ENCODE results near the gene GRAMD1C. TPM values are rescaled to one million over a fixed set of nuclear protein-coding genes. Genes with fewer than 3 reads are reported as not detected.

GRAMD1C gene
- total and polyA plus RNA-seq, 2 of the 13 experiments (the other 11 are each of a cell fraction or from before 2014, with no cell fraction given), result 0.45 TPM; not detected in 1

- Histone ChIP-seq H3K4me3 (replicated peaks in 1 of 3; ENCODE audit: insufficient read depth in 1 of 3, low read depth in 2 of 3, low read length in 3 of 3) (peak overlapping the region in 1 of 3 experiments; percentile 16; a peak in 1 of 6 replicates), H4K20me1 (ENCODE audit: insufficient read depth, low read length) (no peaks in the 10 kb centered on the region), H2AFZ (ENCODE audit: low read length) (peak overlapping the region; percentile 15), H3K4me1 (ENCODE audit: insufficient read depth, low read length) (peaks cover 55% of the 10 kb centered on the region), H3K4me2 (ENCODE audit: low read depth, low read length) (peak overlapping the region; percentile 27; the same call in 1 of the 2 replicates), H3K27ac (ENCODE audit: extremely low read length, insufficient read depth, low read length) (no peak overlapping the region), H3K79me2 (ENCODE audit: insufficient read depth, low read length) (no peaks in the 10 kb centered on the region), H3K9ac (ENCODE audit: insufficient read depth, low read depth, low read length) (no peak overlapping the region), H3K9me3 (ENCODE audit: low read length) (no peaks in the 10 kb centered on the region), H3K36me3 (replicated peaks in 1 of 2; ENCODE audit: control insufficient read depth in 1 of 2, insufficient read depth in 2 of 2, low read length in 2 of 2) (no peaks in the 10 kb centered on the region), H3K27me3 (ENCODE audit: control insufficient read depth in 1 of 2, insufficient read depth in 2 of 2, low read length in 2 of 2) (no peaks in the 10 kb centered on the region; a peak in 1 of 5 replicates)
- intact Hi-C loops (cut with micrococcal nuclease; ENCODE audit: unreplicated experiment), result no loop called here
- peak; percentile 42 for DNase-seq (ENCODE audit: low spot score)
- WGBS (ENCODE audit: low lambda C conversion rate), result 38% methylated on average over 5 of the region's 5 CpGs
- in situ Hi-C loops (cut with HindIII; ENCODE audit: extremely low pct_ligation_motif_present, low pct_unique_long_range_greater_than_20kb), result loop anchor here (10.0 kb wide), 1 partner anchor 88 kb away; the partner anchor contains the start of genes ATP6V1A and NAA50
- CTCF ChIA-PET (ENCODE audit: low intra/inter-chr PET ratio, low total read pairs), result no interaction called here
- ATAC-seq, result peak; percentile 28
- BruUV-seq (replicated peaks), result no TSS peak
- no peak for FAIRE-seq
- POLR2A ChIA-PET, result no interaction called here
- no peak for TF ChIP-seq SIN3A (IDR thresholded peaks at IDR 0.05; ENCODE audit: borderline replicate concordance, low read depth, low read length)
- TF ChIP-seq ZNF687 (CRISPR knock-in tag; IDR thresholded peaks at IDR 0.05), result no peak
- TF ChIP-seq NFIB (CRISPR knock-in tag; IDR thresholded peaks at IDR 0.05; ENCODE audit: borderline replicate concordance), result no peak
- TF ChIP-seq AHR (CRISPR knock-in tag; IDR thresholded peaks at IDR 0.05), result no peak
- no peak for TF ChIP-seq ELF4 (CRISPR knock-in tag; IDR thresholded peaks at IDR 0.05; ENCODE audit: borderline replicate concordance)
- no peak for TF ChIP-seq ZNF24 (IDR thresholded peaks at IDR 0.05)
- TF ChIP-seq HDAC1 (CRISPR knock-in tag; IDR thresholded peaks at IDR 0.05), result no peak
- no peak for TF ChIP-seq AKNA (CRISPR knock-in tag; IDR thresholded peaks at IDR 0.05; ENCODE audit: borderline replicate concordance)
- no peak for TF ChIP-seq AKAP8 (CRISPR knock-in tag; IDR thresholded peaks at IDR 0.05)
- no peak for TF ChIP-seq ZBTB21 (CRISPR knock-in tag; IDR thresholded peaks at IDR 0.05)
- no peak for TF ChIP-seq GATA4 (IDR thresholded peaks at IDR 0.05; ENCODE audit: borderline replicate concordance, low read depth)
These were observed 6.0 kb upstream of the GRAMD1C start for GRCh38 chr3:113832477-113833164.

All from HepG2 (cell line).